GM10266 (cell line): ENCODE results near the gene CYP26A1.
A peak's percentile ranks its signal among the peaks of the same experiment; 100 is the strongest.

Source experiments
- DNase-seq: peaks from one replicate; pipeline ENCODE4 v3.0.0; 2012; ENCODE audit errors: extremely low spot score
- CTCF ChIP-seq: IDR thresholded peaks from 2 replicates; pipeline ENCODE4 v1.5.1; 2012; ENCODE audit warnings: mild to moderate bottlenecking, low read depth; ENCODE audit not compliant: control insufficient read depth, insufficient read depth; ENCODE audit errors: missing control alignments

CYP26A1 gene

GRCh38 chr10:93064874-93065660 lies 8.6 kb upstream of the CYP26A1 start:
- DNase-seq, result no peak
- no peak for TF ChIP-seq CTCF

GRCh38 chr10:93065675-93066543 lies 7.8 kb upstream of the CYP26A1 start:
- DNase-seq, result no peak
- no peak for TF ChIP-seq CTCF

GRCh38 chr10:93066544-93066913 lies 7.2 kb upstream of the CYP26A1 start:
- DNase-seq, result no peak
- TF ChIP-seq CTCF, result no peak

- DNase-seq, result no peak
- TF ChIP-seq CTCF, result no peak
Measured at GRCh38 chr10:93067443-93068365, 6.0 kb upstream of the CYP26A1 start.

- peak; percentile 50 for DNase-seq
- TF ChIP-seq CTCF, result peak; percentile 6
Measured at GRCh38 chr10:93068411-93069244, 5.1 kb upstream of the CYP26A1 start.

GRCh38 chr10:93069245-93069561 lies 4.5 kb upstream of the CYP26A1 start:
- no peak for DNase-seq
- TF ChIP-seq CTCF, result no peak
